Neural progenitor cell (in vitro differentiated cells): Measurements from ENCODE around the gene GBF1. TPM values are rescaled to one million over a fixed set of nuclear protein-coding genes. Genes with fewer than 3 reads are reported as not detected.
A peak's percentile ranks its signal among the peaks of the same experiment; 100 is the strongest.

ENCODE experiments used
- DNase-seq: peaks from one replicate; pipeline ENCODE4 v3.0.0-alpha.2; 2016; ENCODE audit warnings: low spot score
- H2AFZ ChIP-seq: fragments of 200-600 bp; sonication (generic); replicated peaks from 2 replicates; pipeline ENCODE4 v1.6.1; 2016; ENCODE audit warnings: antibody characterized with exemption
- H3F3A ChIP-seq: fragments of 200-600 bp; sonication (generic); 2 replicates; pipeline ENCODE4 v1.6.1; 2016; ENCODE audit warnings: antibody characterized with exemption, low read depth
- H3K27ac ChIP-seq: fragments of 200-600 bp; sonication (generic); 2 replicates; pipeline ENCODE4 v1.5.1; 2016; ENCODE audit warnings: mild to moderate bottlenecking
- H3K27me3 ChIP-seq: fragments of 200-600 bp; sonication (generic); 2 replicates; pipeline ENCODE4 v1.6.1; 2016; ENCODE audit warnings: mild to moderate bottlenecking, moderate library complexity
- H3K36me3 ChIP-seq: fragments of 200-600 bp; sonication (generic); 2 replicates; pipeline ENCODE4 v1.5.1; 2016
- H3K4me1 ChIP-seq: fragments of 200-600 bp; sonication (generic); 2 replicates; pipeline ENCODE4 v1.6.1; 2016; ENCODE audit warnings: mixed run types
- H3K4me2 ChIP-seq: fragments of 200-600 bp; sonication (generic); 2 replicates; pipeline ENCODE4 v1.6.1; 2016
- H3K4me3 ChIP-seq: fragments of 200-600 bp; sonication (generic); 2 replicates; pipeline ENCODE4 v1.5.1; 2016
- H3K79me2 ChIP-seq: fragments of 200-600 bp; sonication (generic); 2 replicates; pipeline ENCODE4 v1.6.1; 2016; ENCODE audit warnings: low read depth
- H3K9ac ChIP-seq: fragments of 200-600 bp; sonication (generic); 2 replicates; pipeline ENCODE4 v1.6.1; 2016
- H3K9me3 ChIP-seq: fragments of 200-600 bp; sonication (generic); 2 replicates; pipeline ENCODE4 v1.5.1; 2016; ENCODE audit warnings: low read depth
- H4K20me1 ChIP-seq: fragments of 200-600 bp; sonication (generic); 2 replicates; pipeline ENCODE4 v1.6.1; 2016; ENCODE audit warnings: low read depth
- H3K27ac Mint-ChIP-seq: 3 replicates; pipeline ENCODE4 v1.8.0; 2021; ENCODE audit warnings: mixed read lengths
- H3K27me3 Mint-ChIP-seq: 2 replicates; pipeline ENCODE4 v1.8.0; 2022; ENCODE audit warnings: low read depth, mild to moderate bottlenecking, inconsistent platforms, moderate library complexity, mixed read lengths; ENCODE audit not compliant: insufficient read depth
- H3K36me3 Mint-ChIP-seq: 3 replicates; pipeline ENCODE4 v1.8.0; 2021; ENCODE audit warnings: mixed read lengths
- H3K4me1 Mint-ChIP-seq: 3 replicates; pipeline ENCODE4 v1.8.0; 2021; ENCODE audit warnings: mixed read lengths
- H3K4me3 Mint-ChIP-seq: 3 replicates; pipeline ENCODE4 v1.8.0; 2021; ENCODE audit warnings: mild to moderate bottlenecking, moderate library complexity, mixed read lengths
- H3K9me3 Mint-ChIP-seq: 3 replicates; pipeline ENCODE4 v1.8.0; 2020; ENCODE audit warnings: mixed read lengths
- EZH2 ChIP-seq: fragments of 200-600 bp; sonication (generic); IDR thresholded peaks from 2 replicates; pipeline ENCODE4 v1.6.1; 2017; ENCODE audit warnings: antibody characterized with exemption, mild to moderate bottlenecking, moderate library complexity
- EZH2phosphoT487 ChIP-seq: fragments of 200-600 bp; sonication (generic); IDR thresholded peaks from 2 replicates; pipeline ENCODE4 v1.6.1; 2017; ENCODE audit warnings: antibody characterized with exemption
- total RNA-seq: library from RNA; depleted of rRNA; stranded (reverse); fragments of >200 nt; gene quantifications from 2 replicates; pipeline ENCODE4 v1.2.3, GENCODE V29; 2015; ENCODE audit warnings: low replicate concordance
- TF ChIP-seq, protein P1 (sequence below): fragments of 200-600 bp; sonication (generic); IDR thresholded peaks from 2 replicates; pipeline ENCODE4 v1.5.1; 2017; ENCODE audit warnings: antibody characterized with exemption, mild to moderate bottlenecking

GBF1 gene
- total RNA-seq, 1 donor from 2014 or later: 23.5 TPM

DNA sequence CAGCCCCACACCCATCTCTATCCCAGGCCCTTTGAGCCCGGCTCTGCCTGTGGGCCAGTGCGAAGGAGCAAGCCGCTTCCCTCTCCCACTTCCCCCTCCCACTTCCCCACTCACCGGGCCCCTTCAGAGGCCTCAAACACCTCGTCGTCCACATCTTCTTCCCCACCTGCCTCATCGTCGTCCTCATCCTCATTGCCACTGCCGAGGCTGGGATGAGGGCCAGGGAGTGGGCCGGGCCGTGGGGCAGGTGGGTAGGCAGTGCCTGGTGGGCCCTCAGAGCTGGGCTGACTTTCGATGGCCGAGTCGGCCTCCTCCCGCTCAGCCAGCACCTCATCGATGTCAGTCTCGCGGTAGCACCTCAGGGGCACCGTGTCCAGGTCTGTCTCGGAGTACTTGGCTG lies 169.4 kb downstream of the GBF1 start:
- Mint-ChIP-seq H3K4me1 (peaks cover 82% of the 10 kb centered on the region), H3K36me3 (no peaks in the 10 kb centered on the region), H3K27ac (peak overlapping the region; percentile 92), H3K4me3 (peak overlapping the region; percentile 41), H3K27me3 (peaks cover 34% of the 10 kb centered on the region), H3K9me3 (no peaks in the 10 kb centered on the region)
- H2AFZ ChIP-seq: no peak overlapping the region
- no peak overlapping the region for H3K9ac ChIP-seq
- peaks cover 43% of the 10 kb centered on the region for H3F3A ChIP-seq
- TF ChIP-seq, protein P1, sequence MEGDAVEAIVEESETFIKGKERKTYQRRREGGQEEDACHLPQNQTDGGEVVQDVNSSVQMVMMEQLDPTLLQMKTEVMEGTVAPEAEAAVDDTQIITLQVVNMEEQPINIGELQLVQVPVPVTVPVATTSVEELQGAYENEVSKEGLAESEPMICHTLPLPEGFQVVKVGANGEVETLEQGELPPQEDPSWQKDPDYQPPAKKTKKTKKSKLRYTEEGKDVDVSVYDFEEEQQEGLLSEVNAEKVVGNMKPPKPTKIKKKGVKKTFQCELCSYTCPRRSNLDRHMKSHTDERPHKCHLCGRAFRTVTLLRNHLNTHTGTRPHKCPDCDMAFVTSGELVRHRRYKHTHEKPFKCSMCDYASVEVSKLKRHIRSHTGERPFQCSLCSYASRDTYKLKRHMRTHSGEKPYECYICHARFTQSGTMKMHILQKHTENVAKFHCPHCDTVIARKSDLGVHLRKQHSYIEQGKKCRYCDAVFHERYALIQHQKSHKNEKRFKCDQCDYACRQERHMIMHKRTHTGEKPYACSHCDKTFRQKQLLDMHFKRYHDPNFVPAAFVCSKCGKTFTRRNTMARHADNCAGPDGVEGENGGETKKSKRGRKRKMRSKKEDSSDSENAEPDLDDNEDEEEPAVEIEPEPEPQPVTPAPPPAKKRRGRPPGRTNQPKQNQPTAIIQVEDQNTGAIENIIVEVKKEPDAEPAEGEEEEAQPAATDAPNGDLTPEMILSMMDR: no peak
- TF ChIP-seq EZH2phosphoT487 (no peak), EZH2 (no peak)
- no peaks in the 10 kb centered on the region for H3K9me3 ChIP-seq
- peaks cover 21% of the 10 kb centered on the region for H4K20me1 ChIP-seq
- H3K4me2 ChIP-seq: peak overlapping the region; percentile 55
- no peaks in the 10 kb centered on the region for H3K79me2 ChIP-seq
- no peak for DNase-seq
- no peaks in the 10 kb centered on the region for H3K36me3 ChIP-seq
- H3K4me1 ChIP-seq: peaks cover 43% of the 10 kb centered on the region
- no peak overlapping the region for H3K27ac ChIP-seq
- H3K4me3 ChIP-seq: no peak overlapping the region
- H3K27me3 ChIP-seq: peaks cover 45% of the 10 kb centered on the region

DNA sequence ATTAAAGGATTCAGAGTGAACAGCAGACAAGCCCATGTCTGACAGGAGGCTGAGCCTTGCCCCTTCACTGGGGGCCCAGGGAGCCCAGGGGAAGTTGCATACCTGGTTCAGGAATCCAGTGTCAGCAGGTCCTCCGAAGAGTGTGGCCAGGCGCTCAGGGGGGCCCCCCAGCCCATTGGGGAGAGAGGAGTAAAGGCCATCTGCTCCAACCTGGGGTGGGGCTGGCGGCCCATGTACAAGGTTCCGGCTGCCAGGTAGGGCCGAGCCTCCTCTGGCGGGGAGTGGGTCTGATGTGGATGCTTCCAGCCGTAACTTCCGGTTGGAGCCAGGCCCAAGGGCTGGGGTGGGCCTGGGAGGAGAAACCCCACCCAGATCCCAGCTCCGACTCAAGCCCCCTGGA lies 171.0 kb downstream of the GBF1 start:
- H3K4me2 ChIP-seq: no peak overlapping the region
- no peaks in the 10 kb centered on the region for H3K36me3 ChIP-seq
- H3K9ac ChIP-seq: no peak overlapping the region
- H3K27me3 ChIP-seq: peaks cover 29% of the 10 kb centered on the region
- Mint-ChIP-seq H3K36me3 (no peaks in the 10 kb centered on the region), H3K27ac (no peak overlapping the region), H3K9me3 (no peaks in the 10 kb centered on the region), H3K4me3 (no peak overlapping the region), H3K4me1 (peaks cover 72% of the 10 kb centered on the region), H3K27me3 (peaks cover 25% of the 10 kb centered on the region)
- H3K4me1 ChIP-seq: peaks cover 36% of the 10 kb centered on the region
- peaks cover 51% of the 10 kb centered on the region for H3F3A ChIP-seq
- H3K9me3 ChIP-seq: no peaks in the 10 kb centered on the region
- no peak overlapping the region for H3K4me3 ChIP-seq
- H3K79me2 ChIP-seq: no peaks in the 10 kb centered on the region
- no peak for DNase-seq
- no peak for TF ChIP-seq EZH2
- TF ChIP-seq, protein P1: no peak
- TF ChIP-seq EZH2phosphoT487: no peak
- H4K20me1 ChIP-seq: peaks cover 21% of the 10 kb centered on the region
- no peak overlapping the region for H3K27ac ChIP-seq
- H2AFZ ChIP-seq: no peak overlapping the region

DNA sequence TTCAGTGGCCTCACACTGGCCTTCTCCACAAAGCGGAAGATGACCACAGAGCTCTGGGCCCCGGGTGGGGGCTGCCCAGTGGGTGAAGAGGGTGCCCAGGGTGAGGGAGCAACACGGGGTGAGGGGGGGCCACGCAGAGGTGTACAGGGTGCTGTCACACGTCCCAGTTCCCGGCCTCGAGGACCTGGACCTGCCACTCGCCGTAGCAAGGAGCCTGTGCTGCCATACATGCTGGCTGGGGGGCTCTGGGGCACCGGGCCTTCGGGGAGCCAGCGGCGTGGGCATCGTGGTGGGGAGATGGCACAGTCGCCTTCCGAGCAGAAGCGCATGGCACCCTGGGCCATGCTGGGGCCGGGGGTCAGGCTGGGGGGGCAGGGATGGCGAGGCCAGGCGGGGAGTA lies 171.4 kb downstream of the GBF1 start:
- Histone ChIP-seq H3K4me1 (peaks cover 38% of the 10 kb centered on the region), H3K27me3 (peaks cover 29% of the 10 kb centered on the region), H3K79me2 (no peaks in the 10 kb centered on the region), H3K4me3 (no peak overlapping the region), H3F3A (peaks cover 51% of the 10 kb centered on the region), H3K27ac (no peak overlapping the region), H4K20me1 (peaks cover 25% of the 10 kb centered on the region), H3K9me3 (no peaks in the 10 kb centered on the region), H3K36me3 (no peaks in the 10 kb centered on the region), H3K9ac (no peak overlapping the region), H2AFZ (no peak overlapping the region), H3K4me2 (no peak overlapping the region)
- TF ChIP-seq EZH2phosphoT487: no peak
- TF ChIP-seq, protein P1: no peak
- no peak for TF ChIP-seq EZH2
- H3K27me3 Mint-ChIP-seq: peaks cover 24% of the 10 kb centered on the region
- H3K27ac Mint-ChIP-seq: peak overlapping the region; percentile 67
- no peaks in the 10 kb centered on the region for H3K9me3 Mint-ChIP-seq
- H3K4me3 Mint-ChIP-seq: peak overlapping the region; percentile 41
- no peak for DNase-seq
- H3K4me1 Mint-ChIP-seq: peaks cover 68% of the 10 kb centered on the region
- no peaks in the 10 kb centered on the region for H3K36me3 Mint-ChIP-seq
